Measurements from ENCODE around the gene POM121.
"Not testable (repeated sequence)": the region's sequence is repeated elsewhere in the genome, so short reads cannot be mapped to it uniquely, and the experiment has no call there.

POM121 gene

DNA sequence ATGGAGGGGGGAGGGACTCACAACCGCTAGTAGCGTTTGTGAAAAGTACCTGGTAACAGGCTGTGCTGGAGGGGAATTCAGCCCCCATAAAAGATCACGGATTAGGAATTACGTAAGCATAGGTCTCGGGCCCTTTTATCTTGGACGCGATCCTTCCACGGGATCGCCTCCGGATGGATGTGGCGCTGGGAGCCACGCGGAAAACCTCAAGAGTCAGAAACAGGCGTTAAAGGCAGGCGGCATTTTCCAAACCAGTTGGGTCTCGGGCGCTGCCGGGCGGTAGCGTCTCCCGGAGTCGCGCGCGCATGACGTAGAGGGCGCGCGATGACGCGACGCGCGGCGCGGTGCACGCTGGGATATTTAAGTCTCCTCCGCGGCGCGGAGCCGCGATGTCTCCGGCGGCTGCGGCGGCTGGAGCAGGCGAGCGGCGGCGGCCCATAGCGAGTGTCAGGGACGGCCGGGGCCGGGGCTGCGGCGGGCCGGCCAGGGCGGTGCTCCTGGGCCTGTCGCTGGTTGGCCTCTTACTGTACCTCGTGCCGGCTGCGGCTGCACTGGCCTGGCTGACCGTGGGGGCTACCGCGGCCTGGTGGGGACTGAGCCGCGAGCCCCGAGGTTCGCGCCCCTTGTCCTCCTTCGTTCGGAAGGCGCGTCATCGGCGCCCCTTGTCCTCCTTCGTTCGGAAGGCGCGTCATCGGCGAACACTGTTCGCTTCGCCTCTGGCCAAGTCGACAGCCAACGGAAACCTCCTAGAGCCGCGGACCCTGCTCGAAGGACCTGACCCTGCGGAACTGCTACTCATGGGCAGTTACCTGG lies at the start of gene POM121:
TSS of gene POM121 (plus strand) at position 363 of the 813 bp plus-strand sequence. CDS start at position 390, 27 bp downstream.
- no peak within 1 kb of the TSS for H3K4me3 ChIP-seq (IDR thresholded peaks at IDR 0.05; ENCODE audit: insufficient read depth, low read depth, low read length)
- H2AFZ ChIP-seq (ENCODE audit: low read depth): peak within 1 kb of the TSS; percentile 60
- peaks cover 8% of the 10 kb centered on the region; the same call in 1 of the 2 replicates for H3K36me3 ChIP-seq (ENCODE audit: insufficient read depth)
- peak within 1 kb of the TSS; percentile 89 for H3K9ac ChIP-seq
- peak within 1 kb of the TSS; percentile 98 for H3K4me2 ChIP-seq
- H3K79me2 ChIP-seq (ENCODE audit: insufficient read depth, low read depth): peaks cover 44% of the 10 kb centered on the region
- no peaks in the 10 kb centered on the region for H3K27me3 ChIP-seq (ENCODE audit: insufficient read depth, low read depth)
- H3K4me1 ChIP-seq (ENCODE audit: low read depth, poor library complexity, severe bottlenecking): peaks cover 22% of the 10 kb centered on the region
- peak within 1 kb of the TSS; percentile 84 for H3K27ac ChIP-seq
- 0 out of 2 replicates have a peak, but pooled peaks cover 3% of the 10 kb centered on the region for H4K20me1 ChIP-seq (ENCODE audit: insufficient read depth)
- TF ChIP-seq, protein P1, sequence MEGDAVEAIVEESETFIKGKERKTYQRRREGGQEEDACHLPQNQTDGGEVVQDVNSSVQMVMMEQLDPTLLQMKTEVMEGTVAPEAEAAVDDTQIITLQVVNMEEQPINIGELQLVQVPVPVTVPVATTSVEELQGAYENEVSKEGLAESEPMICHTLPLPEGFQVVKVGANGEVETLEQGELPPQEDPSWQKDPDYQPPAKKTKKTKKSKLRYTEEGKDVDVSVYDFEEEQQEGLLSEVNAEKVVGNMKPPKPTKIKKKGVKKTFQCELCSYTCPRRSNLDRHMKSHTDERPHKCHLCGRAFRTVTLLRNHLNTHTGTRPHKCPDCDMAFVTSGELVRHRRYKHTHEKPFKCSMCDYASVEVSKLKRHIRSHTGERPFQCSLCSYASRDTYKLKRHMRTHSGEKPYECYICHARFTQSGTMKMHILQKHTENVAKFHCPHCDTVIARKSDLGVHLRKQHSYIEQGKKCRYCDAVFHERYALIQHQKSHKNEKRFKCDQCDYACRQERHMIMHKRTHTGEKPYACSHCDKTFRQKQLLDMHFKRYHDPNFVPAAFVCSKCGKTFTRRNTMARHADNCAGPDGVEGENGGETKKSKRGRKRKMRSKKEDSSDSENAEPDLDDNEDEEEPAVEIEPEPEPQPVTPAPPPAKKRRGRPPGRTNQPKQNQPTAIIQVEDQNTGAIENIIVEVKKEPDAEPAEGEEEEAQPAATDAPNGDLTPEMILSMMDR (conservative IDR thresholded peaks at IDR 0.05; ENCODE audit: low read depth, low read length): no peak

- not testable (repeated sequence) for H3K27me3 ChIP-seq (ENCODE audit: insufficient read depth, low read depth); H3K4me1 ChIP-seq (ENCODE audit: low read depth, poor library complexity, severe bottlenecking); H3K36me3 ChIP-seq (ENCODE audit: insufficient read depth); H4K20me1 ChIP-seq (ENCODE audit: insufficient read depth); H3K4me3 ChIP-seq (IDR thresholded peaks at IDR 0.05; ENCODE audit: insufficient read depth, low read depth, low read length)
- peak overlapping the region; percentile 79 for H3K27ac ChIP-seq
- H3K4me2 ChIP-seq: peak overlapping the region; percentile 90
- H2AFZ ChIP-seq (ENCODE audit: low read depth): peak overlapping the region; percentile 70
- H3K79me2 ChIP-seq (ENCODE audit: insufficient read depth, low read depth): peaks cover 40% of the 10 kb centered on the region
- H3K9ac ChIP-seq: peak overlapping the region; percentile 95
Measured at GRCh38 chr7:72879079-72879736, 45.7 kb upstream of the POM121 start.

DNA sequence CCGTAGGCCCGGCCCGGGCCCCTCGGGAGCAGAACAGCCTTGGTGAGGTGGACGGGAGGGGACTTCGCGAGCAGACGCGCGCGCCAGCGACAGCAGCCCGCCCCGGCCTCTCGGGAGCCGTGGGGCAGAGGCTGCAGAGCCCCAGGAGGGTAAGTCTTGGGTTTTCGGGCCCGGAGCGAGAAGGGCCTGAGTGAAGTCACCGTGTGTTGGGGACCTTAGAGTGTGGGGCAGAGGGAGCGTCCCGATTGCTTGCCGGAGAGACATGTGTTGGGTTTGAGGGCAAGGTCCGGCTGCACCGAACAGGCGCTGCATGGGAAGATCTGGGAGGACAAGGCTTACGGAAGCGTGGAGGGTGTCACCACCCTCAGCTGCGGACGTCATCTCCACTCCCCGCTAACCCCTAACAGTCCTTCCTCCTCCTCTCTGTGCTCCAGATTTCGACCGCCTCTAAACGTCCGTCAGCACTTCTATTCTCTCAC lies 45.1 kb upstream of the POM121 start:
- peaks cover 40% of the 10 kb centered on the region for H3K79me2 ChIP-seq (ENCODE audit: insufficient read depth, low read depth)
- peak overlapping the region; percentile 90 for H3K4me2 ChIP-seq
- not testable (repeated sequence) for H3K36me3 ChIP-seq (ENCODE audit: insufficient read depth); H3K4me1 ChIP-seq (ENCODE audit: low read depth, poor library complexity, severe bottlenecking); H4K20me1 ChIP-seq (ENCODE audit: insufficient read depth); H3K27me3 ChIP-seq (ENCODE audit: insufficient read depth, low read depth); H3K4me3 ChIP-seq (IDR thresholded peaks at IDR 0.05; ENCODE audit: insufficient read depth, low read depth, low read length)
- H3K9ac ChIP-seq: peak overlapping the region; percentile 95
- H2AFZ ChIP-seq (ENCODE audit: low read depth): peak overlapping the region; percentile 70; the same call in 1 of the 2 replicates
- H3K27ac ChIP-seq: peak overlapping the region; percentile 79

GRCh38 chr7:72891750-72892149 lies 33.1 kb upstream of the POM121 start:
- H3K9ac ChIP-seq; H3K27ac ChIP-seq; H3K27me3 ChIP-seq (ENCODE audit: insufficient read depth, low read depth); H3K4me2 ChIP-seq; H4K20me1 ChIP-seq (ENCODE audit: insufficient read depth); H2AFZ ChIP-seq (ENCODE audit: low read depth); H3K4me1 ChIP-seq (ENCODE audit: low read depth, poor library complexity, severe bottlenecking); H3K36me3 ChIP-seq (ENCODE audit: insufficient read depth); H3K4me3 ChIP-seq (IDR thresholded peaks at IDR 0.05; ENCODE audit: insufficient read depth, low read depth, low read length): not testable (repeated sequence)
- peaks cover 25% of the 10 kb centered on the region for H3K79me2 ChIP-seq (ENCODE audit: insufficient read depth, low read depth)

GRCh38 chr7:72904740-72905139 lies 20.2 kb upstream of the POM121 start:
- H3K4me2 ChIP-seq; H3K36me3 ChIP-seq (ENCODE audit: insufficient read depth); H3K4me3 ChIP-seq (IDR thresholded peaks at IDR 0.05; ENCODE audit: insufficient read depth, low read depth, low read length); H2AFZ ChIP-seq (ENCODE audit: low read depth); H4K20me1 ChIP-seq (ENCODE audit: insufficient read depth); H3K9ac ChIP-seq; H3K27me3 ChIP-seq (ENCODE audit: insufficient read depth, low read depth); H3K27ac ChIP-seq; H3K4me1 ChIP-seq (ENCODE audit: low read depth, poor library complexity, severe bottlenecking): not testable (repeated sequence)
- H3K79me2 ChIP-seq (ENCODE audit: insufficient read depth, low read depth): peaks cover 47% of the 10 kb centered on the region; the same call in 1 of the 2 replicates

DNA sequence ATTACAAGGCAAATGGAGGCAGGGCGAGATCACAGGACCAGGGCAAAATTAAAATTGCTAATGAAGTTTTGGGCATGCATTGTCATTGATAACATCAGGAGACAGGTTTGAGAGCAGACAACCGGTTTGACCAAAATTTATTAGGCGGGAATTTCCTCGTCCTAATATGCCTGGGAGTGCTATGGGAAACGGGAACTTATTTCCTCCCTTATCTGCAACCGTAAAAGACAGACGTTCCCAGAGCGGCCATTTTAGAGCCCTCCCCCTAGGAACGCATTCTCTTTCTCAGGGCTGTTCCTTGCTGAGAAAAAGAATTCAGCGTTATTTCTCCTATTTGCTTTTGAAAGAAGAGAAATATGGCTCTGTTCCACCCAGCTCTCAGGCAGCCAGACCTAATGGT lies 16.5 kb upstream of the POM121 start:
- not testable (repeated sequence) for H3K27me3 ChIP-seq (ENCODE audit: insufficient read depth, low read depth); H3K27ac ChIP-seq; H3K4me2 ChIP-seq; H3K4me3 ChIP-seq (IDR thresholded peaks at IDR 0.05; ENCODE audit: insufficient read depth, low read depth, low read length); H3K4me1 ChIP-seq (ENCODE audit: low read depth, poor library complexity, severe bottlenecking); H3K36me3 ChIP-seq (ENCODE audit: insufficient read depth); H3K9ac ChIP-seq; H4K20me1 ChIP-seq (ENCODE audit: insufficient read depth); H2AFZ ChIP-seq (ENCODE audit: low read depth)
- H3K79me2 ChIP-seq (ENCODE audit: insufficient read depth, low read depth): peaks cover 43% of the 10 kb centered on the region; the same call in 1 of the 2 replicates

DNA sequence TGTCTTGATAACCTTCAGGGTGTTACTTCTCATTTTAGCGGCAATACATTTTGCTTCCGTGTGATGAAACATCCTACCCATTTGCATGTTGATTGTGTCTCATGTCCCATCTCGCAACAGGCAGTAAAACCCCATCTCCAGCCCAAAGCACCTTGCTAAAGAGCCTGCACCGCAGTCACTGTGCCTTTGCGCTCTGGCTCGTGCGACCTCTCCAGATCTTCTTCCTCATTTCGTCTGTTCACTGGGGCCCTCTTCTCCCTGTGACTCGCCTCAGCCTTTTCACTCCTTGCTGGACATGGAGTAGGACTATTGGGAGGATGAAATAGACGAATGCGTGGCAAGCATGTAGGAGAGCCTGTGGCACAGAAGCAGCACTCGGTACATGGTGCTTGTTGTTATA lies 13.5 kb upstream of the POM121 start:
- H3K9ac ChIP-seq; H3K27ac ChIP-seq; H3K4me2 ChIP-seq; H2AFZ ChIP-seq (ENCODE audit: low read depth); H3K27me3 ChIP-seq (ENCODE audit: insufficient read depth, low read depth); H3K4me1 ChIP-seq (ENCODE audit: low read depth, poor library complexity, severe bottlenecking); H3K4me3 ChIP-seq (IDR thresholded peaks at IDR 0.05; ENCODE audit: insufficient read depth, low read depth, low read length); H4K20me1 ChIP-seq (ENCODE audit: insufficient read depth); H3K36me3 ChIP-seq (ENCODE audit: insufficient read depth): not testable (repeated sequence)
- H3K79me2 ChIP-seq (ENCODE audit: insufficient read depth, low read depth): peaks cover 37% of the 10 kb centered on the region; the same call in 1 of the 2 replicates

GRCh38 chr7:72913750-72914149 lies 11.1 kb upstream of the POM121 start:
- not testable (repeated sequence) for H3K4me2 ChIP-seq; H3K4me3 ChIP-seq (IDR thresholded peaks at IDR 0.05; ENCODE audit: insufficient read depth, low read depth, low read length); H3K27ac ChIP-seq; H3K9ac ChIP-seq; H3K27me3 ChIP-seq (ENCODE audit: insufficient read depth, low read depth); H3K4me1 ChIP-seq (ENCODE audit: low read depth, poor library complexity, severe bottlenecking); H3K36me3 ChIP-seq (ENCODE audit: insufficient read depth); H2AFZ ChIP-seq (ENCODE audit: low read depth)
- Histone ChIP-seq H3K79me2 (ENCODE audit: insufficient read depth, low read depth) (peaks cover 34% of the 10 kb centered on the region; the same call in 1 of the 2 replicates), H4K20me1 (ENCODE audit: insufficient read depth) (0 out of 2 replicates have a peak, but pooled peaks cover 11% of the 10 kb centered on the region)

All from KMS-11 (cell line).